Measurements from ENCODE around the gene DAZAP1. TPM values are rescaled to one million over a fixed set of nuclear protein-coding genes. Genes with fewer than 3 reads are reported as not detected.

Gene DAZAP1
- total RNA-seq, 1 donor, result 40.9 TPM

GRCh38 chr19:1392939-1393530 is 14.4 kb upstream of the DAZAP1 start:
- Histone ChIP-seq H3K4me1 (ENCODE audit: insufficient read depth, low read length) (no peaks in the 10 kb centered on the region), H2AFZ (ENCODE audit: low read length) (no peak overlapping the region), H4K20me1 (ENCODE audit: insufficient read depth, low read length) (peaks cover 9% of the 10 kb centered on the region), H3K27ac (ENCODE audit: low read depth, low read length) (no peak overlapping the region), H3K9me3 (ENCODE audit: low read depth, low read length) (no peaks in the 10 kb centered on the region), H3K27me3 (ENCODE audit: insufficient read depth, low read length) (no peaks in the 10 kb centered on the region), H3K79me2 (ENCODE audit: insufficient read depth, low read length) (peaks cover 7% of the 10 kb centered on the region), H3K4me2 (ENCODE audit: insufficient read depth, low read length) (no peak overlapping the region), H3K4me3 (ENCODE audit: insufficient read depth, low read length) (no peak overlapping the region), H3K36me3 (ENCODE audit: insufficient read depth, low read length) (peaks cover 23% of the 10 kb centered on the region)
- TF ChIP-seq CTCF (IDR thresholded peaks at IDR 0.05; ENCODE audit: extremely low read depth, low read depth, low read length), result no peak
- DNase-seq (ENCODE audit: insufficient read length, low spot score, missing footprints), result no peak

- Histone ChIP-seq H3K4me2 (ENCODE audit: insufficient read depth, low read length) (no peak overlapping the region), H2AFZ (ENCODE audit: low read length) (no peak overlapping the region), H3K4me1 (ENCODE audit: insufficient read depth, low read length) (no peaks in the 10 kb centered on the region), H3K79me2 (ENCODE audit: insufficient read depth, low read length) (peaks cover 4% of the 10 kb centered on the region), H3K4me3 (ENCODE audit: insufficient read depth, low read length) (no peak overlapping the region), H3K27me3 (ENCODE audit: insufficient read depth, low read length) (no peaks in the 10 kb centered on the region), H3K27ac (ENCODE audit: low read depth, low read length) (no peak overlapping the region), H4K20me1 (ENCODE audit: insufficient read depth, low read length) (peaks cover 7% of the 10 kb centered on the region), H3K36me3 (ENCODE audit: insufficient read depth, low read length) (peaks cover 20% of the 10 kb centered on the region), H3K9me3 (ENCODE audit: low read depth, low read length) (no peaks in the 10 kb centered on the region)
- DNase-seq (ENCODE audit: insufficient read length, low spot score, missing footprints), result no peak
- no peak for TF ChIP-seq CTCF (IDR thresholded peaks at IDR 0.05; ENCODE audit: extremely low read depth, low read depth, low read length)
These were observed 13.5 kb upstream of the DAZAP1 start for GRCh38 chr19:1393841-1394240.

- H3K27ac ChIP-seq (ENCODE audit: low read depth, low read length), result no peak overlapping the region
- H3K79me2 ChIP-seq (ENCODE audit: insufficient read depth, low read length), result no peaks in the 10 kb centered on the region
- no peak for DNase-seq (ENCODE audit: insufficient read length, low spot score, missing footprints)
- H3K27me3 ChIP-seq (ENCODE audit: insufficient read depth, low read length), result no peaks in the 10 kb centered on the region
- H3K36me3 ChIP-seq (ENCODE audit: insufficient read depth, low read length), result peaks cover 13% of the 10 kb centered on the region
- H3K9me3 ChIP-seq (ENCODE audit: low read depth, low read length), result no peaks in the 10 kb centered on the region
- TF ChIP-seq CTCF (IDR thresholded peaks at IDR 0.05; ENCODE audit: extremely low read depth, low read depth, low read length), result no peak
- no peak overlapping the region for H3K4me3 ChIP-seq (ENCODE audit: insufficient read depth, low read length)
- no peaks in the 10 kb centered on the region for H3K4me1 ChIP-seq (ENCODE audit: insufficient read depth, low read length)
- H4K20me1 ChIP-seq (ENCODE audit: insufficient read depth, low read length), result peaks cover 3% of the 10 kb centered on the region
- H2AFZ ChIP-seq (ENCODE audit: low read length), result no peak overlapping the region
- H3K4me2 ChIP-seq (ENCODE audit: insufficient read depth, low read length), result no peak overlapping the region
These were observed 12.9 kb upstream of the DAZAP1 start for GRCh38 chr19:1394252-1395193.

All from osteoblast (primary cell).